ENCODE measurements around the gene PPFIA4.
"Not testable (repeated sequence)": the region's sequence is repeated elsewhere in the genome, so short reads cannot be mapped to it uniquely, and the experiment has no call there.

The PPFIA4 gene

GRCh38 chr1:203017061-203017460, 9.2 kb upstream of the PPFIA4 start:
- no peak for DNase-seq (ENCODE audit: low read depth in 3 of 3, low spot score in 1 of 3)

- no peak for DNase-seq (ENCODE audit: low read depth in 3 of 3, low spot score in 1 of 3)
Measured at GRCh38 chr1:203017692-203018091, 8.6 kb upstream of the PPFIA4 start.

GRCh38 chr1:203022855-203023254, 3.4 kb upstream of the PPFIA4 start:
- not testable (repeated sequence) for DNase-seq (ENCODE audit: low read depth in 3 of 3, low spot score in 1 of 3)

GRCh38 chr1:203025686-203026030, 633 bp upstream of the PPFIA4 start:
- DNase-seq (ENCODE audit: low read depth in 3 of 3, low spot score in 1 of 3): no peak

- DNase-seq (ENCODE audit: low read depth in 3 of 3, low spot score in 1 of 3): peak in 1 of 3 donors; percentile 7
Measured at GRCh38 chr1:203026666-203027663, 674 bp downstream of the PPFIA4 start.

- DNase-seq (ENCODE audit: low read depth in 3 of 3, low spot score in 1 of 3): no peak
Measured at GRCh38 chr1:203028067-203028783, 1.9 kb downstream of the PPFIA4 start.

GRCh38 chr1:203028784-203029553, 2.7 kb downstream of the PPFIA4 start:
- DNase-seq (ENCODE audit: low read depth in 3 of 3, low spot score in 1 of 3): no peak

GRCh38 chr1:203031467-203031866, 5.2 kb downstream of the PPFIA4 start:
- no peak for DNase-seq (ENCODE audit: low read depth in 3 of 3, low spot score in 1 of 3)

GRCh38 chr1:203033287-203033686, 7.0 kb downstream of the PPFIA4 start:
- no peak for DNase-seq (ENCODE audit: low read depth in 3 of 3, low spot score in 1 of 3)

- DNase-seq (ENCODE audit: low read depth in 3 of 3, low spot score in 1 of 3): no peak
Measured at GRCh38 chr1:203033917-203034316, 7.6 kb downstream of the PPFIA4 start.

GRCh38 chr1:203034422-203035110, 8.3 kb downstream of the PPFIA4 start:
- no peak for DNase-seq (ENCODE audit: low read depth in 3 of 3, low spot score in 1 of 3)

GRCh38 chr1:203035111-203036000, 9.1 kb downstream of the PPFIA4 start:
- DNase-seq (ENCODE audit: low read depth in 3 of 3, low spot score in 1 of 3): no peak

GRCh38 chr1:203036135-203036534, 9.8 kb downstream of the PPFIA4 start:
- no peak for DNase-seq (ENCODE audit: low read depth in 3 of 3, low spot score in 1 of 3)

GRCh38 chr1:203036537-203036936, 10.2 kb downstream of the PPFIA4 start:
- no peak for DNase-seq (ENCODE audit: low read depth in 3 of 3, low spot score in 1 of 3)

- DNase-seq (ENCODE audit: low read depth in 3 of 3, low spot score in 1 of 3): no peak
Measured at GRCh38 chr1:203037509-203038190, 11.4 kb downstream of the PPFIA4 start.

GRCh38 chr1:203038217-203038741, 12.0 kb downstream of the PPFIA4 start:
- no peak for DNase-seq (ENCODE audit: low read depth in 3 of 3, low spot score in 1 of 3)

GRCh38 chr1:203038891-203039608, 12.8 kb downstream of the PPFIA4 start:
- peak in 2 of 3 donors; percentile 27 to 55 for DNase-seq (ENCODE audit: low read depth in 3 of 3, low spot score in 1 of 3)

Data from stimulated activated CD4-positive, alpha-beta T cell treated with anti-CD3 and anti-CD28 coated beads, TNF-alpha, amount 100 ng/mL, for 1 hour (primary cell).